GM12873 (cell line): ENCODE data around the gene SLC2A2.

Experiments used
- CTCF ChIP-seq: IDR thresholded peaks from 2 replicates; pipeline ENCODE4 v1.5.1; 2012; ENCODE audit warnings: low read depth, mild to moderate bottlenecking, moderate library complexity, low read length, control low read depth; ENCODE audit not compliant: insufficient read depth; ENCODE audit errors: missing control alignments

SLC2A2 gene

GRCh38 chr3:171054231-171054630 is 27.7 kb upstream of the SLC2A2 start:
- TF ChIP-seq CTCF: no peak

- TF ChIP-seq CTCF: peak; percentile 67
Measured at GRCh38 chr3:171049861-171050444, 23.4 kb upstream of the SLC2A2 start.

- no peak for TF ChIP-seq CTCF
Measured at GRCh38 chr3:171046760-171047159, 20.2 kb upstream of the SLC2A2 start.

GRCh38 chr3:171044835-171045793 is 18.6 kb upstream of the SLC2A2 start:
- no peak for TF ChIP-seq CTCF

GRCh38 chr3:171044384-171044783 is 17.9 kb upstream of the SLC2A2 start:
- no peak for TF ChIP-seq CTCF

- TF ChIP-seq CTCF: no peak
Measured at GRCh38 chr3:171039674-171040073, 13.2 kb upstream of the SLC2A2 start.

GRCh38 chr3:171038342-171038741 is 11.8 kb upstream of the SLC2A2 start:
- TF ChIP-seq CTCF: no peak
